HUES64 (cell line): ENCODE measurements around the gene TBC1D30.

Source experiments
- H3K27ac ChIP-seq: 2 replicates; pipeline ENCODE4 v1.7.0; 2013; ENCODE audit warnings: low read depth, low read length, inconsistent platforms
- H3K27me3 ChIP-seq: 2 replicates; pipeline ENCODE4 v1.6.1; 2013; ENCODE audit warnings: mild to moderate bottlenecking, low read length; ENCODE audit not compliant: insufficient read depth
- H3K36me3 ChIP-seq: 2 replicates; pipeline ENCODE4 v1.6.1; 2013; ENCODE audit warnings: mild to moderate bottlenecking, low read length; ENCODE audit not compliant: insufficient read depth
- H3K4me1 ChIP-seq: 2 replicates; pipeline ENCODE4 v1.6.1; 2013; ENCODE audit warnings: mild to moderate bottlenecking, low read length, moderate library complexity; ENCODE audit not compliant: insufficient read depth
- H3K4me3 ChIP-seq: 2 replicates; pipeline ENCODE4 v1.5.1; 2013; ENCODE audit warnings: mild to moderate bottlenecking, low read length, moderate library complexity
- H3K9ac ChIP-seq: 2 replicates; pipeline ENCODE4 v1.6.1; 2013; ENCODE audit warnings: mild to moderate bottlenecking, low read depth, low read length
- H3K9me3 ChIP-seq: 2 replicates; pipeline ENCODE4 v1.6.1; 2013; ENCODE audit warnings: low read depth, low read length; ENCODE audit not compliant: insufficient read depth
- WGBS: fragments of 150-250, 120-280 bp; methylation state at CpG from one replicate; pipeline ENCODE4 v1.1.7; 2013; ENCODE audit warnings: missing lambda C conversion rate; 5-methylcytosine and 5-hydroxymethylcytosine counted together

TBC1D30 gene

GRCh38 chr12:64806593-64807460, 17.6 kb upstream of the TBC1D30 start:
- Histone ChIP-seq H3K4me3 (no peak overlapping the region), H3K4me1 (no peaks in the 10 kb centered on the region), H3K9me3 (no peaks in the 10 kb centered on the region), H3K27me3 (no peaks in the 10 kb centered on the region), H3K9ac (no peak overlapping the region), H3K27ac (no peak overlapping the region), H3K36me3 (no peaks in the 10 kb centered on the region)
- WGBS, result 93% methylated on average over 7 of the region's 7 CpGs

- no peaks in the 10 kb centered on the region for H3K27me3 ChIP-seq
- no peak overlapping the region for H3K9ac ChIP-seq
- 89% methylated on average over 5 of the region's 5 CpGs for WGBS
- H3K4me3 ChIP-seq, result no peak overlapping the region
- H3K4me1 ChIP-seq, result no peaks in the 10 kb centered on the region
- no peak overlapping the region for H3K27ac ChIP-seq
- H3K9me3 ChIP-seq, result no peaks in the 10 kb centered on the region
- no peaks in the 10 kb centered on the region for H3K36me3 ChIP-seq
These were observed 16.3 kb upstream of the TBC1D30 start for GRCh38 chr12:64808110-64808509.

- Histone ChIP-seq H3K27me3 (no peaks in the 10 kb centered on the region), H3K9ac (no peak overlapping the region), H3K4me3 (no peak overlapping the region), H3K9me3 (no peaks in the 10 kb centered on the region), H3K27ac (no peak overlapping the region), H3K4me1 (no peaks in the 10 kb centered on the region), H3K36me3 (no peaks in the 10 kb centered on the region)
- 100% methylated on average over 1 of the region's 1 CpG for WGBS
These were observed 13.6 kb upstream of the TBC1D30 start for GRCh38 chr12:64810831-64811230.

GRCh38 chr12:64813723-64814122, 10.7 kb upstream of the TBC1D30 start:
- 90% methylated on average over 3 of the region's 3 CpGs for WGBS
- H3K9me3 ChIP-seq, result no peaks in the 10 kb centered on the region
- H3K9ac ChIP-seq, result no peak overlapping the region
- H3K27ac ChIP-seq, result no peak overlapping the region
- H3K27me3 ChIP-seq, result peaks cover 4% of the 10 kb centered on the region; the same call in 1 of the 2 replicates
- H3K4me3 ChIP-seq, result no peak overlapping the region
- H3K36me3 ChIP-seq, result no peaks in the 10 kb centered on the region
- H3K4me1 ChIP-seq, result 0 out of 2 replicates have a peak, but pooled peaks cover 3% of the 10 kb centered on the region

- Histone ChIP-seq H3K27me3 (peaks cover 4% of the 10 kb centered on the region; the same call in 1 of the 2 replicates), H3K9ac (no peak overlapping the region), H3K9me3 (no peaks in the 10 kb centered on the region), H3K4me3 (no peak overlapping the region), H3K27ac (no peak overlapping the region), H3K4me1 (0 out of 2 replicates have a peak, but pooled peaks cover 3% of the 10 kb centered on the region), H3K36me3 (no peaks in the 10 kb centered on the region)
- 89% methylated on average over 2 of the region's 2 CpGs for WGBS
These were observed 10.0 kb upstream of the TBC1D30 start for GRCh38 chr12:64814432-64814831.

GRCh38 chr12:64819816-64820402, 4.5 kb upstream of the TBC1D30 start:
- H3K4me3 ChIP-seq, result no peak overlapping the region
- no peak overlapping the region for H3K9ac ChIP-seq
- no peaks in the 10 kb centered on the region for H3K36me3 ChIP-seq
- H3K27ac ChIP-seq, result no peak overlapping the region
- H3K27me3 ChIP-seq, result peaks cover 28% of the 10 kb centered on the region
- 0 out of 2 replicates have a peak, but pooled peaks cover 3% of the 10 kb centered on the region for H3K4me1 ChIP-seq
- peaks cover 13% of the 10 kb centered on the region; the same call in 1 of the 2 replicates for H3K9me3 ChIP-seq
- WGBS, result 88% methylated on average over 5 of the region's 5 CpGs

GRCh38 chr12:64820593-64820992, 3.9 kb upstream of the TBC1D30 start:
- Histone ChIP-seq H3K4me1 (0 out of 2 replicates have a peak, but pooled peaks cover 3% of the 10 kb centered on the region), H3K4me3 (no peak overlapping the region), H3K9ac (no peak overlapping the region), H3K27ac (no peak overlapping the region), H3K27me3 (peaks cover 34% of the 10 kb centered on the region), H3K36me3 (no peaks in the 10 kb centered on the region), H3K9me3 (peaks cover 13% of the 10 kb centered on the region; the same call in 1 of the 2 replicates)
- 88% methylated on average over 1 of the region's 3 CpGs for WGBS

- peaks cover 40% of the 10 kb centered on the region for H3K27me3 ChIP-seq
- no peak overlapping the region for H3K9ac ChIP-seq
- 84% methylated on average over 5 of the region's 5 CpGs for WGBS
- H3K36me3 ChIP-seq, result no peaks in the 10 kb centered on the region
- 0 out of 2 replicates have a peak, but pooled peaks cover 7% of the 10 kb centered on the region for H3K4me1 ChIP-seq
- no peak overlapping the region for H3K27ac ChIP-seq
- no peak overlapping the region for H3K4me3 ChIP-seq
- H3K9me3 ChIP-seq, result peaks cover 13% of the 10 kb centered on the region; the same call in 1 of the 2 replicates
These were observed 3.3 kb upstream of the TBC1D30 start for GRCh38 chr12:64821116-64821630.

- H3K27ac ChIP-seq, result no peak overlapping the region
- H3K9ac ChIP-seq, result no peak overlapping the region
- peaks cover 13% of the 10 kb centered on the region; the same call in 1 of the 2 replicates for H3K9me3 ChIP-seq
- 6% methylated on average over 16 of the region's 16 CpGs for WGBS
- peak overlapping the region; percentile 67 for H3K4me3 ChIP-seq
- H3K4me1 ChIP-seq, result 0 out of 2 replicates have a peak, but pooled peaks cover 5% of the 10 kb centered on the region
- H3K27me3 ChIP-seq, result peaks cover 62% of the 10 kb centered on the region
- H3K36me3 ChIP-seq, result no peaks in the 10 kb centered on the region
These were observed 332 bp upstream of the TBC1D30 start for GRCh38 chr12:64824130-64824499.

GRCh38 chr12:64825143-64826021, 935 bp downstream of the TBC1D30 start:
- peaks cover 68% of the 10 kb centered on the region for H3K27me3 ChIP-seq
- no peak overlapping the region for H3K9ac ChIP-seq
- H3K36me3 ChIP-seq, result no peaks in the 10 kb centered on the region
- WGBS, result 3% methylated on average over 51 of the region's 51 CpGs
- no peak overlapping the region for H3K27ac ChIP-seq
- peaks cover 13% of the 10 kb centered on the region; the same call in 1 of the 2 replicates for H3K9me3 ChIP-seq
- H3K4me3 ChIP-seq, result peak overlapping the region; percentile 67
- 0 out of 2 replicates have a peak, but pooled peaks cover 5% of the 10 kb centered on the region for H3K4me1 ChIP-seq
